ENCODE measurements around the gene HVCN1.
"Not testable (repeated sequence)": the region's sequence is repeated elsewhere in the genome, so short reads cannot be mapped to it uniquely, and the experiment has no call there.

Gene HVCN1

DNA sequence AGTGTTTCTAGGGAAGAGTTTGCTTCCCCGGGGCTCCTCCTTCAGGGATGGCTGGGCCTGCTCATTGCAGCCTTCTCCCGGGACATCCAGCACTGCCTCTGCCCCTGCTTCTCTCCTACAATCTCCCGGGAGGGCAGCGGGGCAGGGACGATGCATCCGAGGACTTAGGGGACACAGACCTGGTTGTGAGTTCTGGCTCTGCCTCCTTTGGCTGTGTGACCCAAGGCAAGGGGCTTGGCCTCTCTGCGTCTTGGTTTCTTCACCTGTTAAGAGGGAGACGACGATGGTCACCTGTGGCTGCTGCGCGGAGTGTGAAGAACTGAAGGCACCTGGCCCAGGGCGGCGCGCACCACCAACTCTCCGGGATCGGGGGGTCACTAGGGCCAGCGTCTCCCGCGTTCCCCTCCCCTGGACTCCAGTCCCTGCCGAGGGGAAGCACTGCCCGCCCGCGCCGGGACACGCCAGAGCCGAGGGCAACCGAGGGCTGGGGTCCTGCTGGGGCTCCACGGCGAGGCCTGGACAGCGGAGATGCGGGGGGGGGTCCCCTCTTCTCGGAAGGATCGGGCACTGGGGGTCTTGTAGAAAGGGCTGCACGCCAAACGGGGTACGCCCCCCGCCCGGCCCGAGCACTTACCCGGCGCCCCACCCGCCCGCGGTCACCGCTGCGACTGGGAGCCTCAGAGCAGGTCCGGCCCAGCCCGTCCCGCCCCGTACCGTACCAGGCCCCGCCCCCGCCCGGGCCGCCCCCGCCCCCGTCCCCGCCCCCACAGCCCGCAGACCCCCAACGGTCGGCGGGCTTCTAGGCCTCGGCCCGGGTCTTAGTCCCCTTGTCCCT is at the start of gene HVCN1:
TSS of gene HVCN1 (minus strand) at position 670 of the 835 bp plus-strand sequence. CDS start 5,870 bp downstream, outside the sequence.
- peak; percentile 68 for DNase-seq (ENCODE audit: low spot score)

DNA sequence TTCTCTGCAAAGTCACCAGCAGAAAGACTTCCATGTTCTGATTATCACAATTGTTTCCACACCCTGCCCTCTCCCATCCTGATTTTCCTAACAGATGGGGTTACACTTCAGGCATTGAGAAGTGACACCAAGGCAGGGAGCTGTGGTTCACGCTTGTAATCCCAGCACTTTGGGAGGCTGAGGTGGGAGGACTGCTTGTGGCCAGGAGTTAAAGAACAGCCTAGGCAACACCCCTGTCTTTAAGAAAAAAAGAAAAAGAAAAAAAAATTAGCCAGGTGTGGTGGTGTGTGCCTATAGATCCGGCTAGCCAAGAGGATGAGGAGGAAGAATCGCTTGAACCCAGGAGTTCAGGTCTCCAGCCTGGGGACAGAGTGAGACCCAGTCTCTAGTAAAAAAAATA is 48.6 kb upstream of the HVCN1 start:
- DNase-seq (ENCODE audit: low spot score) = no peak

DNA sequence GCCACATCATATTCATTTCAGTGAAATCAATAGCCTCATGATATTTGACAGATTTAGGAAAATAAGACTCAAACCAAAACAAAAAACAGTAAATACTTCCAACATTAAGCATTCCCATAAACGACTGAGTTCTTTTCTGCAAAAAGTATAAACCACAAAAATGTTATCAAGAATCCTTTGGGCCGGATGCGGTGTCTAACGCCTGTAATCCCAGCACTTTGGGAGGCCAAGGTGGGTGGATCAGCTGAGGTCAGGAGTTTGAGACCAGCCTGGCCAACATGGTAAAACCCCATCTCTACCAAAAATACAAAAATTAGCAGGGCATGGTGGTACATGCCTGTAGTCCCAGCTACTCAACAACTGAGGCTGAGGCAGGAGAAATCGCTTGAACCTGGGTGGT is 48.1 kb upstream of the HVCN1 start:
- not testable (repeated sequence) for DNase-seq (ENCODE audit: low spot score)

DNA sequence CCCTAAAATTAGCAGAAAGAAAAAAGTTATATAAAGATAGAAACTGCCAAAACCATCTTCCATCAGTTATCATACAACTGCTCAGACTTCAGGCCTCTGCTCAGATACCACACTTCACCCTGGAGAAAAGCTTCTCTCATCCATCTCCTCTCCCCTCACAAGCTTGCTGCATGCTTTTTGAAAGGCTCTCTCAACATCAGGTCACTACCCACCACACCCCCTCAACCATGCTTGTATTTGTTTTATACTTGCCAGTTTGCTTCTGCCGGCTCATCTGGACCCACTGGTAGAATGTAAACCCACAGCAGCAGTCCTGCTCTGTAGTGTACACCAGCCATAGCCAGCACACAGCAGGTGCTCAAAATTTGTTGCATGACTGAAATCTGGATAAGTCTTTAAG is 45.0 kb upstream of the HVCN1 start:
- no peak for DNase-seq (ENCODE audit: low spot score)

DNA sequence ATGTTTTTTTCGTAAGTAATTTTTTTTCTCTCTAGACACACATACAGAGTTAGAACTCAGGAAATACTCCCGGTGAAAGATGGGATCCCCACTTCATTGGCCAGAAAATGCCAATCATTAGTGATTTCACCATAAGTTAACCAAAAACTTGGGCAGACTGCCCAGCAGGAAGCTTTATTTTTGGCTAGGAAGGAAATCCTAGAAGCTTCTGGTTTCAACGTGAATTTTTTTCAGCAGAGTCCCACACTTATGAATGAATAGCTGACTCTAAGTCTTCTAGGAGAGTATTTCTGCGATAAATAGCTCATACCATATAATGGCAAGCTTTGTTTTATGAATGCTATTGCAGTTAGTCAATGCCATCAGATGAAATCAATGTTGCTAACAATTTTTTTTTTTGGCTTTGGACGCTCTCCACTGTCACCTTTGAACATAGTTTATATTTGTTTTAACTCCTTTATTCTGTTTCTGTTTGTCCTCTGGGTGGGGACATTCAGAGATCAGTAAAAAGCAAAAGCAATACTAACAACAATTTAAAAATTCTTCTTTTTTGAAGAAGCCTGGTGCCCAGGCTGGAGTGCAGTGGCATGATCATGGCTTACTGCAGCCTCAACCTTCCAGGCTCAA is 44.3 kb upstream of the HVCN1 start:
- DNase-seq (ENCODE audit: low spot score) = no peak

DNA sequence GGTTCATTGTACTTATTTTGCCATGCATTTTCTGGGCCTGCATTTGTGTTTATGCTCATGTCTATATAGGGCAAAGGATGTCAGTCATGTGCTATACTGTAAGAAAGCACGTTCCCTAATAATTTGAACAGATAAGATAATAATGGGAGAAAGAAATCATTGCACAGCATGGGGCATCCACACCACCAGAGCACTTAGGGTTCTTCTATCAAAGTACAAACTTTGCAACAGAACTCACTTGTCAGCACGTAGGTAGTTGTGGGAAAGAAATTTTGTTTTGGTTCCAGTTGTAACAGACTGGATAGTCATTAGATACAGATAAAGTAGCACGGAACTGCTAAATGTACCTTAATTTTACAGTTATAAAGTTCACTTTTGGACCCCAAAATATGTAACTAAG is 43.7 kb upstream of the HVCN1 start:
- DNase-seq (ENCODE audit: low spot score) = no peak

GRCh38 chr12:110731479-110731878 is 42.6 kb upstream of the HVCN1 start:
- no peak for DNase-seq (ENCODE audit: low spot score)

DNA sequence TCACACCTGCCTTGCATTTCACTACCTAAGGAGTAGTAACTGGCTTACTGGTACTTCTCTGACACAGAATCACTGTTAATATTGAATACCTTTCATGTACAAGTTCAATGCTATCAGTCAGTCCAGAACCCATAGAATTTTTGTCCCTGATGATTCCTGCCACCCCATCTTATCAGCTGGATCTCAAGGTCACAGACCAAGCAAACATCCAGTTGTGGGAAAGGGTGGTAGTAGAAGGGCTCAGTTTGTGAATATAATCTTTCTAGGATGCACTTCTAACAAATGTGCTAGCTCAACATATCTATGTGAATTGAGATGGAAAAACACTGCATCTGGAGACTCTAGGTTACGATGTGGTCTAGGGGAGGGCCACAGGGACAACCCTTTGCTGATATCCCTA is 39.7 kb upstream of the HVCN1 start:
- DNase-seq (ENCODE audit: low spot score) = no peak

DNA sequence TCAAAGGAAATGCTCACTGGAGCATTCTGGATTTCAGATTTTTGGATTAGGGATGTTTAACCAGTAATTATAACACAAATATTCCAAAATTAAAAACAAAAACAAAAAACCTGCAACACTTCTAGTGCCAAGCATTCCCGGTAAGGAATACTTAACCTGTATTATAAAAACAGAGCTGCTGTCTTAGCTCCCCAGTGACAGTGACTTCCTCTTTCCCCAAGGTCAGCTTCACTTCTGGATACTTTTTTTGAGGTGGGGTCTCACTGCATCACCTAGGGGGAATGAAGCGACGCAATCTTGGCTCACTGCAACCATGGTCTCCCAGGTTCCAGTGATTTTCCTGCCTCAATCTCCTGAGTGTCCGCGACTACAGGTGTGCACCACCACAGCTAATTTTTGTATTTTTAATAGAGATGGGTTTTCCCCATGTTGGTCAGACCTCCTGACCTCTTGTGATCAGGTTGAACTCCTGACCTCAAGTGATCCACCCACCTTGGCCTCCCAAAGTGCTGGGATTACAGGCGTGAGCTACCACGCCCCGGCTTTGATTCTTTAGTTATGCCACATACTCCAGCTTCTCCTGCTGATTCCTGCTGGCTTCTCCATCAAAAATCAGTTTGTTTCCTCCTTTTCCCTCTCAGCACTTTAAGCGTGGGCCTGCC is 37.9 kb upstream of the HVCN1 start:
- no peak for DNase-seq (ENCODE audit: low spot score)

DNA sequence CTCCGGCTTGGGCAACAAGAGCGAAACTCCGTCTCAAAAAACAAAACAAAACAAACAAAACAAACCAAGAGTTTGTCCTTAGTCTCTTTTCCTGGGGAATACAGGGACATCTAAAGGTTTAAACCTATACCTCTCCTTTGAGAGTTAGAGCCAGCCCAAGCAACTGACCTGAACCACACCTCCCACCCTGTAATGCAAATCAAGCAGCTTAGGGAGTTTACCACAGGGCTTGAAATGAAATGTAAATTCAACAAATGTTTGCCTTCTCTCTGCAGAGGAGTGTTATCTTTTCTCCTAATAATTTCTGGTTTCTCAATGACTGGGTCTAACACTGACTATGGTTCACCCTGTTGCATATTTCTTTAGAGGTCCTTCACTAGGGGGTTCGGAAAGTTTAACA is 37.1 kb upstream of the HVCN1 start:
- DNase-seq (ENCODE audit: low spot score) = no peak

- no peak for DNase-seq (ENCODE audit: low spot score)
Measured at GRCh38 chr12:110725267-110725666, 36.4 kb upstream of the HVCN1 start.

- not testable (repeated sequence) for DNase-seq (ENCODE audit: low spot score)
Measured at GRCh38 chr12:110722892-110723291, 34.0 kb upstream of the HVCN1 start.

GRCh38 chr12:110721570-110721969 is 32.7 kb upstream of the HVCN1 start:
- DNase-seq (ENCODE audit: low spot score) = no peak

GRCh38 chr12:110720516-110720915 is 31.6 kb upstream of the HVCN1 start:
- no peak for DNase-seq (ENCODE audit: low spot score)

DNA sequence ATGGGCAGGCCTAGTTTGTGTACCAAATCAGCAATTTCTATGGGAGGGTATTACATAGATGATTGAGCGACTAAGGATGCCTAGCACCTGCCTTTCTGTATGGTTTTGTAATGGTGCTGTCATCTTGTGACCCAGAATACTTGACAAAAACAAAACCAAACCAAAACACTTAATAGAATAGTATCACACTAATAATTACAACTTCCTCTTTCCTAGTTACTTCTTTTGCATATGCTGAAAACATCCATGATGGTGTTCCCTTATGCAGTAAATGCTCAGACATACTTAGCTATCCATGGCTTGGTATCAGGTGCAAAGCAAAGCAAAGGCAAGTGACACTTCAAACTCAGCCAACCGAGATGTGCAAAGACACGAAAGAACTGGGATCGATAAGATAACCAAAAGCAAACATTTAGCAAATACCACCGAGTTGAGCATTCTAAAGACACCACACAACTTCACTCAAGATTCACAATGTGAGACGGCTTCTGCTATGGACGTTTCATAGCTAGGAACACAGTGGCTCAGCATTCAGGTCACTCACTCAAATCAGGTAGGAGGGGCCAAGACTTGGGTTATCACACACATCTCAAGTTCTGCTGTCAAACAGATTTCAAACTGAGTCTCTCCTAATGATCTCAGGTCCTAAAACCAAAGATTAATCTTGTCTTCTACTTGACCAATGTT is 29.4 kb upstream of the HVCN1 start:
- no peak for DNase-seq (ENCODE audit: low spot score)

DNA sequence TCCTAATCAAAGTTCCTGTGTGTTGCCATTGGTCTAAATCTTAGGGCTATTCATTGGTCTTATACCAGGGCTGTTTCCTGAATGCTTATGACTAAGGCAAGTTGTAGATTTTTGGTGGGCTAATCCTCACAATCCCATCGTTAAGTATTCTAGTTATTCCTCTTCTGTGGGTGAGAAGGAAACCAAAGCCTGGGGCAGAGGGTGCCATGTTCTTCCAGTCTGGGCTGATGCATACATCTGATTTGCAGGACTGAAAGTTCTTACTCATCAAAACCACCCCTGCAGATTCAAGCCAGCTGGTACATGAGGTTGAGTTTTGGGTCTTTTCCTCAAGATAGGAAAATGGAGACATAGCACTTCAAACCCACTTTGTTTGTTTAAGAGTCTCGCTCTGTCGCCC is 28.1 kb upstream of the HVCN1 start:
- no peak for DNase-seq (ENCODE audit: low spot score)

GRCh38 chr12:110708917-110709316 is 20.0 kb upstream of the HVCN1 start:
- no peak for DNase-seq (ENCODE audit: low spot score)

GRCh38 chr12:110705309-110705708 is 16.4 kb upstream of the HVCN1 start:
- no peak for DNase-seq (ENCODE audit: low spot score)

- DNase-seq (ENCODE audit: low spot score) = no peak
Measured at GRCh38 chr12:110704750-110705149, 15.8 kb upstream of the HVCN1 start.

GRCh38 chr12:110704231-110704630 is 15.3 kb upstream of the HVCN1 start:
- no peak for DNase-seq (ENCODE audit: low spot score)

DNA sequence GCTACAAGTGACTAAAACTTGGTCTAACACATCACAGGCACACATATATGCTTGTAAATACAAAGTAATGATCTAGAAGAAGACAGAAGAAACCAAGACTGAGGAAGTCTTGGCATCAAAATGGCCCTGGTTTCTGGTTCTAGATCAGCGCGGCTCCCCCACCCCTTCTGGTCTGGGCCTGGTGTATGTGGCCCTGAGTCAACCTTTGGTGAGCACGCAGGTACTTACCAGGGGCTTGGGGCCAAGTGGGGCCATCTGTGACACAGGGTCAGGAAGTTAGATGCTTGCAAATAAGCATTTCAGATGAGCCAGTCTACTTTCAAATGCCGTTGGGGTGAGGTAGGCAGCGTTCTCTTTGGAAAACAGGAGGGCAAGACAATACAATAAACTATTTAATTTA is 13.2 kb upstream of the HVCN1 start:
- DNase-seq (ENCODE audit: low spot score) = no peak

DNA sequence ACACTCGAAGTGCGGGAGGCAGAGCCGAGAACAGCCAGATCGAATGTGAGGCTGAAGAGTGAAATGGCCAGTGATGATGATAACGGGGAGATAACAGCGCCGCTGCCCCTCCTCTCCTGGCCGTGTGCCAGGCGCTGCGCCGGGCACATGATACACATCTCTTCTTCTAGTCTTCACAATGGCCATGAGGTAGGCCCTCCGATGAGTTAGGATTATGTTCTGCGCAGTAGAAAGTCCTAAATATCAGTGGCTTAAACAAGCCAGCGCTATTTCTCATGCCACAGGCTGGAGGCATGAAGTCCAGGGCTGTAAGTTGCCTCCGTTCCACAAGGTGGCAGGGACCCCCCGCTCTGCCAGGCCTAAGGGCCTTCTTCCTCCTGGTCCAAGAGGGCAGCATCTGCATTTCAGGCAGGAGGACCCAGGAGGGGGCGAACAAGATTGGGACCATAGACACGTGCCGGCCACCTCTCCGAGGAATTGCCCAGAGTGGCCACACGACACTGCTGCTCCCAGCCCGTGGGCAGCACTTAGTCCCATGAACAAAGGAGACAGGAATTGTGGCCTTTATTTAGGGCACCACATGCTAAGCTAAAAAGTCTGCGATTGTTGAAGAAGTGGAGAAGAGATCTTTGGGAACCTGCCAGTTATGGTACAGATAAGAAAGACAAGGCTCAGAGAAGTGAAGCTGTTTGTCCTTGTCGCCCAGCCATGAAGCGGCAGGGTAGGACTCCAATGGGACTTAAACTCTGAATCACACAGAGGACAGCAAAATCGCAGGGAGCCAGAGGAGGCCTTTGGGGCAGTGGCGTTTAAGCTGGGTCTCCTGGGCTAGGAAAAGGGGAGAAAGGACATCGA is 10.9 kb upstream of the HVCN1 start:
- no peak for DNase-seq (ENCODE audit: low spot score)
